ENCODE measurements around the gene SCUBE1. TPM values are rescaled to one million over a fixed set of nuclear protein-coding genes. Genes with fewer than 3 reads are reported as not detected.

SCUBE1 gene
- total RNA-seq, 1 donor from 2014 or later, result 42.8 TPM

- H3K36me3 Mint-ChIP-seq, result no peaks in the 10 kb centered on the region
- H3K27me3 Mint-ChIP-seq, result peaks cover 25% of the 10 kb centered on the region
- H3K27ac Mint-ChIP-seq, result peak overlapping the region; percentile 25
- H3K4me1 Mint-ChIP-seq (ENCODE audit: unreplicated experiment), result peaks cover 33% of the 10 kb centered on the region
- peak; percentile 47 for TF ChIP-seq CTCF (conservative IDR thresholded peaks at IDR 0.05)
- no peak overlapping the region for H3K4me3 Mint-ChIP-seq
- DNase-seq (ENCODE audit: extremely low spot score, unreplicated experiment), result no peak
- H3K9me3 Mint-ChIP-seq, result no peaks in the 10 kb centered on the region
These were observed 116.6 kb downstream of the SCUBE1 start for GRCh38 chr22:43226377-43227238.

DNA sequence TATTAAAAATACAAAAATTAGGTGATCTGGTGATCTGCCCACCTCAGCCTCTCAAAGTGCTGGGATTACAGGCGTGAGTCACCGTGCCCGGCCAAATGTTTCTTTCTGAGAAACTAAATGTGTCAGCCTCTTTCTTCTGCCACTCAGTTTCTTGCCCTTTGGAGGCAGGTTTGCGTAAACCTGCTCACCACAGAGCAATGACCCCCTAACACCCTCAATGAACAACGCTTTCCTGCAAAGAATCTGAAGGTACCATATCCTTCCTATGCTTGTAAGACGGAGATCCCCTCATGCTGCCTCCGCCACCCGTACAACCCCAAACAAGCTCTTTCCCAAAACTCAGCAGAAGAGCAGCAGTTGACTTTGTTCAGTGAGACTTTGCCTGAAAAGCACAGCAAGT lies 117.6 kb downstream of the SCUBE1 start:
- Mint-ChIP-seq H3K4me1 (ENCODE audit: unreplicated experiment) (peaks cover 27% of the 10 kb centered on the region), H3K27ac (peak overlapping the region; percentile 25), H3K9me3 (no peaks in the 10 kb centered on the region), H3K4me3 (no peak overlapping the region), H3K27me3 (peaks cover 20% of the 10 kb centered on the region), H3K36me3 (no peaks in the 10 kb centered on the region)
- no peak for DNase-seq (ENCODE audit: extremely low spot score, unreplicated experiment)
- no peak for TF ChIP-seq CTCF (conservative IDR thresholded peaks at IDR 0.05)

GRCh38 chr22:43222987-43223386 lies 120.2 kb downstream of the SCUBE1 start:
- no peak for DNase-seq (ENCODE audit: extremely low spot score, unreplicated experiment)

DNA sequence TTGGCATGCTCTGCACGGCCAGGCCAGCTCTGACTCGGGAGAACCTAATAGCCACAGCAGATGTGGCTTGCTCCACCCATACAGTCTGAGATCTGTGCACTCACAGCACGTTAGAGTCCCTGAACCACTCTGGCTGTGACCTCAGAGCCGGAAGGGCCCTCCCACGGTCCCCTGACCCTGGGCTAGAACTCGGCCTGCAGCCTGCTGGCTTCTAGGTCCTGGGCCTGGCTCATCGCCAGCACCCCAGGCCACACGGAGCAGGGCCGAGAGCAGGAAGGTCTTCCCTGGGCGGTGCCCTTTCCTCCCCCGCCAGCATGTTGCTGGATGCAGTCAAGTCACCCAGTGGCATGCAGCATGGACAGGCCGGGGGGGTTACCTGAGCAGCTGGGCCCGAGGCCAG lies 120.9 kb downstream of the SCUBE1 start:
- no peak for TF ChIP-seq CTCF (conservative IDR thresholded peaks at IDR 0.05)
- Mint-ChIP-seq H3K4me1 (ENCODE audit: unreplicated experiment) (peaks cover 20% of the 10 kb centered on the region), H3K36me3 (peaks cover 2% of the 10 kb centered on the region), H3K27ac (no peak overlapping the region), H3K9me3 (no peaks in the 10 kb centered on the region), H3K27me3 (peaks cover 15% of the 10 kb centered on the region), H3K4me3 (no peak overlapping the region)
- no peak for DNase-seq (ENCODE audit: extremely low spot score, unreplicated experiment)

More at GRCh38 chr22:43222987-43223386, 120.2 kb downstream of the SCUBE1 start:
- Mint-ChIP-seq H3K9me3 (no peaks in the 10 kb centered on the region), H3K4me3 (no peak overlapping the region), H3K4me1 (ENCODE audit: unreplicated experiment) (peaks cover 20% of the 10 kb centered on the region), H3K27me3 (peaks cover 16% of the 10 kb centered on the region), H3K36me3 (no peaks in the 10 kb centered on the region), H3K27ac (no peak overlapping the region)
- no peak for TF ChIP-seq CTCF (conservative IDR thresholded peaks at IDR 0.05)

GRCh38 chr22:43220625-43221380 lies 122.4 kb downstream of the SCUBE1 start:
- peaks cover 3% of the 10 kb centered on the region for H3K36me3 Mint-ChIP-seq
- peaks cover 10% of the 10 kb centered on the region for H3K27me3 Mint-ChIP-seq
- DNase-seq (ENCODE audit: extremely low spot score, unreplicated experiment), result no peak
- no peak for TF ChIP-seq CTCF (conservative IDR thresholded peaks at IDR 0.05)
- peak overlapping the region; percentile 31 for H3K27ac Mint-ChIP-seq
- no peaks in the 10 kb centered on the region for H3K9me3 Mint-ChIP-seq
- no peak overlapping the region for H3K4me3 Mint-ChIP-seq
- H3K4me1 Mint-ChIP-seq (ENCODE audit: unreplicated experiment), result peaks cover 10% of the 10 kb centered on the region
